SH-SY5Y (cell line): ENCODE measurements around the gene IFI6.

Experiments
- GATA2 ChIP-seq: IDR thresholded peaks from 2 replicates; pipeline ENCODE4 v1.6.1; 2011; ENCODE audit warnings: mild to moderate bottlenecking, low read depth, low read length
- GATA3 ChIP-seq: IDR thresholded peaks from 2 replicates; pipeline ENCODE4 v1.6.1; 2011; ENCODE audit warnings: low read depth, mild to moderate bottlenecking, low read length, moderate library complexity

IFI6 gene

GRCh38 chr1:27646676-27647075 lies 25.3 kb downstream of the IFI6 start:
- TF ChIP-seq GATA2, result no peak
- no peak for TF ChIP-seq GATA3

GRCh38 chr1:27645071-27645415 lies 26.9 kb downstream of the IFI6 start:
- no peak for TF ChIP-seq GATA3
- TF ChIP-seq GATA2, result no peak

- TF ChIP-seq GATA2 (no peak), GATA3 (no peak)
Measured at GRCh38 chr1:27644369-27645070, 27.5 kb downstream of the IFI6 start.

- no peak for TF ChIP-seq GATA2
- TF ChIP-seq GATA3, result no peak
Measured at GRCh38 chr1:27643600-27644368, 28.2 kb downstream of the IFI6 start.

- TF ChIP-seq GATA3 (no peak), GATA2 (no peak)
Measured at GRCh38 chr1:27638805-27639204, 33.2 kb downstream of the IFI6 start.

GRCh38 chr1:27638047-27638734 lies 33.8 kb downstream of the IFI6 start:
- TF ChIP-seq GATA3, result no peak
- TF ChIP-seq GATA2, result no peak

- TF ChIP-seq GATA3 (no peak), GATA2 (no peak)
Measured at GRCh38 chr1:27635396-27636142, 36.4 kb downstream of the IFI6 start.

- TF ChIP-seq GATA3 (no peak), GATA2 (no peak)
Measured at GRCh38 chr1:27634985-27635367, 37.0 kb downstream of the IFI6 start, which contains the start of gene FGR. FGR (minus strand) TSS chr1:27635185; CDS start chr1:27623916, 11,269 bp downstream.

GRCh38 chr1:27634177-27634984 lies 37.6 kb downstream of the IFI6 start:
- no peak for TF ChIP-seq GATA3
- TF ChIP-seq GATA2, result no peak

- no peak for TF ChIP-seq GATA2
- TF ChIP-seq GATA3, result no peak
Measured at GRCh38 chr1:27633640-27634176, 38.3 kb downstream of the IFI6 start.

- TF ChIP-seq GATA2, result no peak
- no peak for TF ChIP-seq GATA3
Measured at GRCh38 chr1:27633298-27633610, 38.7 kb downstream of the IFI6 start.

- TF ChIP-seq GATA2 (no peak), GATA3 (no peak)
Measured at GRCh38 chr1:27632387-27633297, 39.4 kb downstream of the IFI6 start.
